Measurements from ENCODE around the gene THADA.

DNA sequence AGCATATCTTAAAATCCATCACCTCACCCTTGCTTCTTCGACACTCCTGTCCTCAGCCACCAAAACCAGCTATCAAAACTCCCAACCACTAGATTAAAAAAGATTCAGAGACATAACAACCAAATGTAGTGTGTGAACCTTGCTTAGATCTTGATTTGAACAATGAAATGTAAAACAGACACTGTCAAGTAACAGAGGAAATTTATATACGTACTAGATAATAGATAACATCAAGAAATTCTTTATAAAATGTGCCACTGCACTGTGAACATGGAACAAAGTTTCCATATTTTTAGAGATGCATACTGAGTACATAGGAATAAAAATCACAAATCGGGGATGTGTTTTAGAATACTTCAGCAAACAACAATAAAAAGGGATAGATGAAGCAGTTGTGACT, 86.0 kb downstream of the THADA start:
- TF ChIP-seq, protein P1, sequence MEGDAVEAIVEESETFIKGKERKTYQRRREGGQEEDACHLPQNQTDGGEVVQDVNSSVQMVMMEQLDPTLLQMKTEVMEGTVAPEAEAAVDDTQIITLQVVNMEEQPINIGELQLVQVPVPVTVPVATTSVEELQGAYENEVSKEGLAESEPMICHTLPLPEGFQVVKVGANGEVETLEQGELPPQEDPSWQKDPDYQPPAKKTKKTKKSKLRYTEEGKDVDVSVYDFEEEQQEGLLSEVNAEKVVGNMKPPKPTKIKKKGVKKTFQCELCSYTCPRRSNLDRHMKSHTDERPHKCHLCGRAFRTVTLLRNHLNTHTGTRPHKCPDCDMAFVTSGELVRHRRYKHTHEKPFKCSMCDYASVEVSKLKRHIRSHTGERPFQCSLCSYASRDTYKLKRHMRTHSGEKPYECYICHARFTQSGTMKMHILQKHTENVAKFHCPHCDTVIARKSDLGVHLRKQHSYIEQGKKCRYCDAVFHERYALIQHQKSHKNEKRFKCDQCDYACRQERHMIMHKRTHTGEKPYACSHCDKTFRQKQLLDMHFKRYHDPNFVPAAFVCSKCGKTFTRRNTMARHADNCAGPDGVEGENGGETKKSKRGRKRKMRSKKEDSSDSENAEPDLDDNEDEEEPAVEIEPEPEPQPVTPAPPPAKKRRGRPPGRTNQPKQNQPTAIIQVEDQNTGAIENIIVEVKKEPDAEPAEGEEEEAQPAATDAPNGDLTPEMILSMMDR (IDR thresholded peaks at IDR 0.05): no peak
- no peak for TF ChIP-seq POLR2A (IDR thresholded peaks at IDR 0.05)
